Measurements from ENCODE around the gene PTPRN2.

GRCh38 chr7:157739031-157739430 lies 848.6 kb downstream of the PTPRN2 start:
- no peak for TF ChIP-seq POLR2A (IDR thresholded peaks at IDR 0.05)
- TF ChIP-seq CTCF (IDR thresholded peaks at IDR 0.05): no peak
